NCI-H748 (cell line): ENCODE measurements around the gene FLNB.
"Not testable (repeated sequence)": the region's sequence is repeated elsewhere in the genome, so short reads cannot be mapped to it uniquely, and the experiment has no call there.

Experiments
- DNase-seq: peaks from one replicate; lab custom pipeline; 2025; ENCODE audit not compliant: unreplicated experiment; lab: John Stamatoyannopoulos, UW

Gene FLNB

DNA sequence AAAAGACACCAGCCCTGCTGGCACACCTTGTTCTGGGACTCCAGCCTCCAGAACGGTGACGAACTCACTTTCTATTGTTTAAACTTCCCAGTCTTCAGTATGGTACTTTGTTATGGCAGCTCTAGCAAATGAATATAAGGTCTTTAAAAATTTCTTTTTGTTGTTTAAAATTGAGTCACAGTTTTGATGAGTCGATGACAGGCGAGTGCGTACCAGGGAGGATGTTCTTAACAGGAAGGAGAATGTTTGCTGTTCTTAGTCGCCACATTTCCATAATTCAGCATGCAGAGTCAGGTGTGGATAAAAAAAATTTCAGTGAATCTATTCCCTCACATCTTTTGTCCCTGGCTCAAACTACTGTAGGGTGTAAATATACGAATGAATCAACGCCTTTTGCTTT, 190.1 kb downstream of the FLNB start:
- no peak for DNase-seq

DNA sequence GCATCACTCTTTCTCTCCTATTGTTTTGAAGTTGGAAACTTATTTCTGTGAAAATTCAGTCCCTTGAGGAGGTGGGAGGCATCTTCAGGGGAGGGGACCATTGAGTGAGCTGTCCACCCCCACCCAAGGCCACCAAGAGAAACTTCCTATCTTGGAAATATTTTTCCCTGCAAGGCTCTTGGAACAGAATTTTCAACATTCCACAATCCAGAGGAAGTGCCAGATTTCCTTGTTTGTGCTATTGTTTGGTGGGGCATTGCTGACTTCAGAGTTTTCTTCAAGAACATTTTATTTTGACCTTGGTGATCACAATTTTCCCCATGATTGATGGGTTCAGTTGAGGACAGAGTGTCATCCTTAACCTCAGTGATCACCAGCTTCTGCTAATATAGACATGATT, 190.6 kb downstream of the FLNB start:
- DNase-seq = no peak

DNA sequence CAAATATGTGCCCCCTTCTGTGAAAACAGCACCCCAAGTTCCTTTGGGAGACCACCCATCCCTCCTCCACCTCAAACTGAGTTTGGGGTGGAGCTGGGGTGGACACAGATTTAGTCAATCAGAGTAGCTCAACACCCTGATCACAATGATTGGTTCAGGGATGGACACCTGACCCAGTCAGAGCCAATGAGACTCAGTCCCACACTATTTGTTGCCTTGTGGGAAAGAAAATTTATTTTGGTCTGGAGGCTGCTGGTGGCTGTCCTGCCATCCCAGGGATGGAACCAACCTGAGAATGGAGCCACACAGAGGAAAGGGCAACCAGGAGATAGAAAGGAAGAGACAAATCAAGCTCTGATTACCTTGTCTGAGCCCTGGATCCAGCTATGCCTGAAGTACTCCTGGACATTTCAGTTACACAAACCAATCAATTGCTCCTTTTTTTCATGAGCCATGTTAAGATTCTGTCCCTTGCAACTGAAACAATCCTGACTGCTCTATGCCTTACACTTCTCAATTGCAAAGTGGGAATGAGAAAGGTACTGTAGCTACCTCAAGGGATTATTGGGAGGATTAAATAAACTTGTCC, 192.0 kb downstream of the FLNB start:
- no peak for DNase-seq

DNA sequence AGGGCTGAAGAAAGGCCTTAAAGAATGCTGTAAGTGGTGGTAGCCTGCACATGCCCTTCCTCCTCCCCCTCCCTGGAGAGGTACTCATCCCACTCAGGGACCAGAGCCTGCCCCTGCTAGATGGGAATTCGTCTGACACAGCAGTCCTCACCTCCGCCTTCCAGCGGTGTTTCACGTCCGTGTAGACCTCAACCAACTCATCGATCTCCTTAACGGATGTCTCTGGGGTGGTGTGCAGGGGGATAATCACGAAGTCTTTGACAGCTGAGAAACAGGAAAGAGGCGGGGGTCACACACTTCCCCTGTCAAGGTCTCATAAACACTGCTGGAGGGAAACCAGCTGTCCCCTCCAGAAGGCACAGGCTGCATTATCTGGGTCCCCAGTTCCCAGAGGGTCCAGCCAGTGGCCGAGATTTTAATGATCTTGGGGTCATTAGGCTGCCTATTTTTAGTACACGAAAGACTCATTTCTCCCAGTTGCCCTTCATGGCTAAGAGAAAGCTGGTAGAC, 192.7 kb downstream of the FLNB start:
- DNase-seq = no peak

DNA sequence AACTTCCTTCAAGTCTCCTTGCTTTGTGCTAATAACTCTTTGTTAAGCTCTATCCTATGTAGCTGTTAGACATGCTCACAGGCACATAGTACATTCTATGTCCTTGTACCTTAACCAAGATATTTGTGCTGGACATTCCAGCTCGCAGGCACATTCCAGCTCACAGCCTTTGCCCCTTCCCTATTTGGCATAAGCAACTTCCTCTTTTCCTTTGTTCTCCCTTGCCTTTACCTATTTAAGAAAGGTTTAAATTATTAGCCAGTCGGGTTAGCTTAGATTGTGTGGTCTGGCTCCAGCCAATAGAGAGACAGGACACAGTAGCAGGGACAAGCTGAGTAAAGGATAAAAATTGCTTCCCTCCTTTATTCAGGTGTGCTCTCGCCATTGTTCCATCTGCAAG, 193.2 kb downstream of the FLNB start:
- DNase-seq = not testable (repeated sequence)

DNA sequence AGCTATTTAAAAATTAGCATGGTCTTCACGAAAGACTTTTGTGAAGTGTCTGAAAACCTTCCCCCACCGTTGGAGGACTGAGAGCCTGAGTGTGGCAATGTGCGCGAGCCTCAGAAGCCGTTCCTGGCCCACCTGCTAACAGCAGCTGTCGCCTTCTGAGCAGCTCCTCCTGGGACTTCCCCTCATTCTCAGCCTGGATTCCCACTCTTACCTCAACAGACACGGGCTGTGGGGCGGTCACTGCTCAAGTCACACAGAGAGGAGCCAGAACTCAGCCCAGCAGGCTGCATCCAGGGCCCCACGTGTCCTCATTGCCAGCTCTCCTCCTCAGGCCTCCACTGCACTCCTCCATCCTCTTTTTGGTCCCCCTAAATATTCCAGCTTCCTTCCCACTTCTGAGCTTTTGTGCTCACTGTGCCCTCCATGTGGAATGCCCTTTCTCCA, 194.7 kb downstream of the FLNB start:
- no peak for DNase-seq

DNA sequence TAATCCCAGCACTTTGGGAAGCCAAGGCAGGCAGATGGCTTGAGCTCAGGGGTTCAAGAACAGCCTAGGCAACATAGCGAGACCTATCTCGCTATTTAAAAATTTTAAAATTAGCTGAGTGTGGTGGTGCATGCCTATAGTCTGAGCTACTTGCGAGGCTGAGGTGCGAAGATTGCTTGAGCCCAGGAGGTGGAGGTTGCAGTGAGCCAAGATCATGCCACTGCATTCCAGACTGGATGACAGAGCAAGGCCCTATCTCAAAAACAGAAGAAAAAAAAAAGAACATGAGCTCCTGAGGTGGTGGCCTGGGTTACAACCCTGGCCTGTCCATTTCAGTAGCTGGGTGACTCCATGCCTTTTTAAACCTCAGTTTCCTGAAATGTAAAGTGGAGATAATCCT, 195.3 kb downstream of the FLNB start:
- DNase-seq = no peak

DNA sequence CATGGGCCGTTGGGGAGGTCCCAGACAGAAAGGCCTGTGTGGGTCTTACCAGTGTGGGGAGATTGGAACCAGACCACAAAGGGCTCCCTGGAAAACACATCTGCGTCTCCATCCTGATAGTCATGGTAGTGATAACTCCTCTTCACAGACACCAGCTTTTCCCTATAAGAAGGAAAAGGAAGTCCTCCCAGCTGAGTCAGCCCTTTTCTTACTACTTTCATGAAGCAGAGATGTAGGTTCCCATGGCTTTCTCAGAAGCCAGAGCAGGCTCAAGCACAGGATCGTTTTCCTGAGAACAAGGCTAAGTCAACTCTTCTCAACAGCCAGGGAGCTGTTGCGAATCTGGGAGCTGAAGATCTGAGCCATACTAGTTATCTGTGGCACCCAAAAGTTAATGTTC, 196.5 kb downstream of the FLNB start:
- DNase-seq = no peak

DNA sequence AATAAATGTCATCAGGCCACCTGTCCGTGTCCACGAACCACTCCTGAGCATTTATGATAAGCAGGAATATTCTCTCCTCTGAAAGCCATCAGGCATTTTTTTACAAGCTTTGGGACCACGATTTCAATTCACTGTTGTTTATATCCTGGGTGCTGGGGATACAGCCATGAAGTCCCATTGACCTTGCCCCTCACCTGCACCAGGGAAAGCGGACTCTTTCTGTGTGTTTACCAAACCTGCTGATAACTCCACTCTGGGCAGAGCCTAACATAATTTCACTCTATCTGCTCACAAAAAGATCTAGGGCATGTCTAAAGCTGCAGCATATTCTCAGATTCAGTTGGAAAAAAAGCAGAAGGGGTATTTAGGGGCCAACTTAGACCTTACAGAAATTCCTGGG, 197.8 kb downstream of the FLNB start:
- DNase-seq = no peak

DNA sequence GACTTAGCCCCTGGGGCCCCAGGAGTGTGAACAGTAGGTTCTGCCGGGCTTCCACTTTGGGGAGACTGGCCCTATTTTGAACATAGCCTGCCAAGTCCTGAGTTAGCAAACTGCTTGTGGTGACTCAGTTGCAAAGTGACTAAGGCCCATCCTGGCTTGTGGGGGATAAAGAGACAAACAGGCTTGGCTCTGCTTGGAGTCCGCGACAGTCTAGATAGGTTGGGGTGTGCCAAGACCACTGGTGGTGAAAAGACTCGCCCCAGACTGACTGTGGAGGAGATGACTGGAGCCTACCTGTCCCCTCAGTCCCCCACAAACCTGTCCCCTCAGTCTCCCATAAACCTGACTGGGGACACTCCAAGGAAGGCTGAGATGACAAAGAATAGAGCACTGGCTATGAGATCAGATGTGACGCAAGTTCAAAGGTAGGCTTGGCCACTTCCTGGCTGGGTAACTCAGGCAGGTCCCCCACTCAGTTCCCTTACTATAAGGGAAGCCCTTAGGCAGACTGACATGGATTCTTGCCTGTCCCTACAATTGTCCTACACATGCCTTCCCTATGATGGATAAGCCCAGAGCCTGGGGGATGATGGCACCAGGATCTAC, 198.3 kb downstream of the FLNB start:
- no peak for DNase-seq

DNA sequence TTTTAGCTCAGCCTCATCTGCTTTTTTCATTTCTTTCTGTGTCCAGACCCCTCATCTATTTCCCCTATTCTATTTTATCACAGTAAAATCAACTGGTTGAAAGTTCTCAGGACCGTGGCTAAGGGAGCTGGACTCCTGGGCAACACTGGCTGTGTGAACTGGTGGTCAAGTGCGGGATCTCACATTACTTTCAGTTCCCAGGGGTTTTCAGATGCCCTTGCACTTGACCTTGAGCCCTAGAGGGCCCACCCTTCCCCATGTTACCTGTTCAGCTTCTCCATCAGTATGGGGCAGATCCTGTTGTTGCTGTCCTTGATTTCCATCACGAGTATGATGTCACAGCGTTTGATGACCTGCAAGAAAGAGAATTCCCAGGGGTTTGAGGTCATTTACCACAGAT, 199.7 kb downstream of the FLNB start:
- DNase-seq = no peak

DNA sequence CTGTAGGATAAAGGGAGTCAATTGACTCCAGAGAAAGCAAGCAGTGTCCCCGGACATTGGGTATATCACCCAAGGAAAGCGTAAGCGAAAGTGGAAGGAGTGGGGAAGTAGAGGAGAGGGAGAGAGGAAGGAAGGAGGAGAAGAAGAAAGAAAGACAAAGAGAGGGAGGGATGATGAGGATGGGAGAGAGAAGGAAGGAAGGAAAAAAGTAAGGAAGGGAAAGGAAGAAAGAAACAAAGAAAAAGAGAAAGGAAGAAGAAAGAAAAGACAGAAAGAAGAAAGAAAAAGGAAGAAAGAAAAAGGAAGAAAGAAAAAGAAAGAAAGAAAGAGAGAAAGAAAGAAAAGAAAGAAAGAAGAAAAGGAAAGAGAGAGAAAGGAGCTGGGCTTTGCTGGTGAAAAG, 201.7 kb downstream of the FLNB start:
- DNase-seq = no peak

DNA sequence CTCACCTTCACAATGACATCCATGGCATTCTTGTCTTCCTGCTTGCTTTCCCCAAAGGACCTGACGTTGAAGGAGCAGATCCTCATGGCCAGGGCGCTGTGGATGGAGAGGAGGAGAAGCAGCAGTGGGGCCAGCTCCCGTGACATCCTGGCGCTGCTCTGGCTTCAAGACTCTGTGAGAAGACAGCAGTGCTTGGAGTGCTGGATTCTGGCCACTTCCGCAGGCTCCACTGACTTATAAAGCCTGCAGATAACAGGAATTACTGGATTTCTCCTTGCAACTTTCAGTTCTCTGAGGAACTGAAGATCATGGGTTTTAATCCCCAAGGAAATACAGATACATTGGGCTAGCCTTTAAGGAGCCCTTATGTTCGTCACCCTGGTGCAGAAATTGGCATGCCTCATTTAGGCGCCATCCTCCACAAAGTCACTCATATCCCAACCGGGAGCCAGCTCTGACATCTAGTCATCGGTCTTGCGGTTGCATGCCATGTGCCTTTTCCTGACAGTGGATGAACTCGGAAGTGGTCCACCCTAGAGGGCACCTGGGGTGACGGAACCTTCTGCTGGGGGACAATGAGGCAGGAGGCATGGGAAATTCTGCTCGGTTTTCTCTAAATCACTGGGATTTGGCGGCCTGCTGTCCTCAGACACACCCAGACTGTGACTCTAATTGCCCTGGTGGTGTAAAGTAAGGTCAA, 202.7 kb downstream of the FLNB start, which contains the start of gene DNASE1L3:
Gene DNASE1L3, minus strand, starts transcription at position 212 of the 700 bp plus-strand sequence. Its CDS starts 66 bp downstream, at position 146.
- no peak for DNase-seq

DNA sequence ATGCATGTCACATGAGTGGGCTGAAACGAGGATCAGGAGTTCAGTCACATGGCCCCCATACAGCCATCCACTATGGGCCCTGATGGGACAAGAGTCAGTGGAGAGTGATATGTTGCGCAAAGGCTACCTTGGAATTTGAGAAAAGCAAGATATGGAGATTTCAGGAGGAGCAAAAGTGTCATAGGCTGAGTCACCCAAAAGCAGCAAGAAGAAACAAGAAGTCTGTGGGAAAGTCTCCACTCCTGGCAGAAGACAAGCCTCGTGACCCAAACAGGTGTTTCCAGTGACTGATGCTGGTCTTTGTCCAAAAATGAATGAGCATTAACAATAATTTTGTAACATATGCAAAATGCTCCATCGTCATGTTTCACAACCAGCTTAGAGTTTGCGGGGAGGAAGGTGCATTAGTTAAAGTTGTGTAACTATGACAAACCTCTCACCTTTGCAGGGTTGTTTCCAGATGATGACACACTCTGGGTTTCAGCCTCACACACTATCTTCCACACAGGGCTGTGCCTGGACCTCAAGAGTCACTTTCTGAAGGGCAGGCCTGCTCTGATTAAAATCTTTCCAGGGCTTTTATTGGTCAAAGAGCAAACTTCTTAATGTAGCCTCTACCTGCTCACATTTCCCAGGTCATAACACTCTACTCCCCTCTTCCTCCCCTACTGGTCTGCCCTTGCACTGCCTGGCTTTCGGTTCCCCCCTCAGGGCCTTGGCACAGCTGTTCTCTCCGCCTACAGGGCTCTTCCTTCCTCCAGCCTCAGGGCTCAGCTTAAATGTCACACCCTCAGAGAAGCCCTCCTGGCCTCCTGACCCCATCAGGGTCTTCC, 206.5 kb downstream of the FLNB start:
- DNase-seq = no peak

DNA sequence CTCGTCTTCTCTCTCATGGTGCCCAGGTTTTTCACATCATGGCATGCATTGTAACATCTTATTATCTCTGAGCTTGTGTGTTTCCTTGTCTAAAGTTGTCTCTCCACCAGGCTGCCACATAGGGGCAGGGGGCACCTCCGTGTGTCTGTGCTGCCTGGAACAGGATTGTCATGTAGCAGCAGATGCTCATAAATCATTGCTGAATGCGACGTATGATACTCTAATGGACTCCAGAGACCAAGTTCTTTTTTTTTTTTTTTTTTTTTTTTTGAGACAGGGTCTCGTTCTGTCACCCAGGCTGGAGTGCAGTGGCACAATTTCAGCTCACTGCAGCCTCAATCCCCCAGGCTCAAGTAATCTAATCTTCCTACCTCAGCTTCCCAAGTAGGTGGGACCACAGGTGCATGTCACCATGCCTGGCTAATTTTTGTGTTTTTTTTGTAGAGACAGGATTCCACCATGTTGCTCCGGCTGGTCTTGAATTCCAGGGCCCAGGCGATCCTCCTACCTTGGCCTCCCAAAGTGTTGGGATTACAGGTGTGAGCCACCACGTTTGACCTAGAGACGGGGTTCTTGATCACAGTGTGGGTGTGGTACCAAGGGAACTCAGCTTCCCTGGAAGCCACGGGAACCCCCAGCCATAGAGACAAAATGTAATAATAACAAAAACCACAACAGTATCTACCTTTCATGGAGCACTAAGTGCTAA, 207.2 kb downstream of the FLNB start:
- DNase-seq = no peak

DNA sequence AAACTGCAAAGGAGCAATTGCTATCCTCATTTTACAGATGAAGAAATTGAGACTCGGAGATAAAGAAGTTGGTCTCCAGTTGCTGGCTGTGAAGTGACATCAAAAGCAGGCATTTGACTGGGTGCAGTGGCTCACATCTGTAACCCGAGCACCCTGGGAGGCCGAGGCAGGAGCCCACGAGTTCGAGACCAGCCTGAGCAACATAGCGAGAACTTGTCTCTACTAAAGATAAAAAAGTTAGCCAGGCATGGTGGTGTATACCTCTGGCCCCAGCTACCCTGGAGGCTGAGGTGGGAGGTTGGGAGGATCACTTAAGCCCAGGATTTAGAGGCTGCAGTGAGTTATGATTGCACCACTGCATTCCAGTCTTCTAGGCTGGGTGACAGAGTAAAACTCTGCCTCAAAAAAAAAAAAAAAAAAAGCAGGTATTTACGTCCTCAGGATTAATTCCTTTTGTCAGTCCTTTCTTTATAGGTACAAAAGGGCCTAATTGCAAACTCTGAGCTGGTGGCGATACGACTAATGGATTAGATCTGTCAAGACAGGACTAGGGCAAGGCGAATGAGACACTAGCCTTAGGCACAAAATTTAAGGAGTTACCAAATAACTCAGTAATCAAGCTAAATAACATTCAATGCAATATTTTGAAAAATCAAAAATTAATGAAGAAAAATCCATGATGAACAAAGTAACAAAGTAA, 208.4 kb downstream of the FLNB start:
- DNase-seq = no peak

DNA sequence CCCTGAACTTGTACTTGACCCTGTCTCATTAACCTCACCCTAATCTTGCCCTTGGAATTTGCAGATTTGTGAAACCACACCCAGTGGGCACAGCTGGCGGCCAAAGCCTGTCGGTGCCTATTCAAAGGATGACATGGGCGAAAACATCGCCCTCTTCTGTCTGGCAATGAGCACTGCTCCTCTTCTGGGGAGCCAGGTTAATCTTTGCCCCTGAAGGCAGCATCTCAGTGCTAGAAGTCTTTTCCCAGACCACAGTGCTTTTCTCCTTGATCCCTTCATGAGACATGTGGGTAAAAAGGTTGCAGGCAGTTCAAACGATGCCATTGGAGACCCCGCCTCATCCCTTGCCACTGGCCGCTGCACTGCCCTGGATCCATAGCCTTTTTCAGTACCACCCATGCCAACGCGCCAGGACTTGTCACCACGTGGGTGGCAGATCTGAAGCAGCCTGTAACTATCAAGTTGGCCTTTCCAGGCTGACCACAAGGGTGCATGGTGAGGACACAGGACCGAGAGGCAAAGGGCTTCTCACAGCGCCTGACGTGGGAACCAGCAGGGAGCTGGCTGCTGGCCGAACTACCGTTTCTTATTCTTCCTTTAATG, 209.1 kb downstream of the FLNB start:
- peak; percentile 59 for DNase-seq

DNA sequence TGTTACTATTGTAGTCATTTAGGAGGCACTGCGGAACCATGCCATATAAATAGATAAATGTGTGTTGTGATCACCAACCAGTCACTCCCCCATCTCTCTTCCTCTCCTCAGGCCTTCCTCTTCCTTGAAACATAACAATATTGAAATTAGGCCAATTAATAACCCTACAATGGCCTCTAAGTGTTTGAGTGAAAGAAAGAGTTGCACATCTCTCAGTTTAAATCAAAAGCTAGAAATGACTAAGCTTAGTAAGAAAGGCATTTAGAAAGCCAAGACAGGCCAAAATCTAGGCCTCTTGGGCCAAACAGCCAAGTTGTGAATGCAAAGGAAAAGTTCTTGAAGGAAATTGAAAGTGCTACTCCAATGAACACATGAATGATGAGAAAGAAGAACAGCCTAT, 210.7 kb downstream of the FLNB start:
- DNase-seq = no peak
